AG04450 (cell line): ENCODE results near the gene CDON. TPM values are rescaled to one million over a fixed set of nuclear protein-coding genes. Genes with fewer than 3 reads are reported as not detected.

Experiments
- CTCF ChIA-PET: fragments of 300-600, 350-600 bp; formaldehyde crosslinking; extraction: SDS; loops from one replicate; lab custom pipeline; 2022; ENCODE audit warnings: antibody characterized with exemption, inconsistent platforms; lab: Charles Lee
- POLR2A ChIA-PET: fragments of 350-600 bp; formaldehyde crosslinking; extraction: SDS; loops from one replicate; lab custom pipeline; 2021; ENCODE audit warnings: antibody characterized with exemption, inconsistent platforms; lab: Yijun Ruan, JAX
- DNase-seq: peaks from one replicate; pipeline ENCODE4 v3.0.0-alpha.2; 2011; ENCODE audit warnings: low read depth, low spot score
- H3K27ac ChIP-seq: one replicate; pipeline ENCODE4 v1.5.1; 2012; ENCODE audit warnings: low read depth, low read length, control low read depth
- H3K27me3 ChIP-seq: one replicate; pipeline ENCODE4 v1.6.0; 2012; ENCODE audit warnings: low read length; ENCODE audit not compliant: control insufficient read depth, insufficient read depth
- H3K4me3 ChIP-seq: 2 replicates; pipeline ENCODE4 v1.5.1; 2011; ENCODE audit warnings: mild to moderate bottlenecking, low read depth, low read length, control low read depth
- H3K9me3 ChIP-seq: 2 replicates; pipeline ENCODE4 v1.5.1; 2012; ENCODE audit warnings: low read length; ENCODE audit not compliant: control insufficient read depth, insufficient read depth
- CTCF ChIP-seq: IDR thresholded peaks from 2 replicates; pipeline ENCODE4 v1.5.1; 2011; ENCODE audit warnings: low read depth, low read length, control low read depth, inconsistent platforms
- polyA plus RNA-seq: library from polyadenylated mRNA; depleted of rRNA; stranded (reverse); fragments of >200 nt; gene quantifications from 2 replicates; pipeline ENCODE4 v1.2.3, GENCODE V29; 2011

The CDON gene
- polyA plus RNA-seq, 1 experiment, result 4.0 TPM

DNA sequence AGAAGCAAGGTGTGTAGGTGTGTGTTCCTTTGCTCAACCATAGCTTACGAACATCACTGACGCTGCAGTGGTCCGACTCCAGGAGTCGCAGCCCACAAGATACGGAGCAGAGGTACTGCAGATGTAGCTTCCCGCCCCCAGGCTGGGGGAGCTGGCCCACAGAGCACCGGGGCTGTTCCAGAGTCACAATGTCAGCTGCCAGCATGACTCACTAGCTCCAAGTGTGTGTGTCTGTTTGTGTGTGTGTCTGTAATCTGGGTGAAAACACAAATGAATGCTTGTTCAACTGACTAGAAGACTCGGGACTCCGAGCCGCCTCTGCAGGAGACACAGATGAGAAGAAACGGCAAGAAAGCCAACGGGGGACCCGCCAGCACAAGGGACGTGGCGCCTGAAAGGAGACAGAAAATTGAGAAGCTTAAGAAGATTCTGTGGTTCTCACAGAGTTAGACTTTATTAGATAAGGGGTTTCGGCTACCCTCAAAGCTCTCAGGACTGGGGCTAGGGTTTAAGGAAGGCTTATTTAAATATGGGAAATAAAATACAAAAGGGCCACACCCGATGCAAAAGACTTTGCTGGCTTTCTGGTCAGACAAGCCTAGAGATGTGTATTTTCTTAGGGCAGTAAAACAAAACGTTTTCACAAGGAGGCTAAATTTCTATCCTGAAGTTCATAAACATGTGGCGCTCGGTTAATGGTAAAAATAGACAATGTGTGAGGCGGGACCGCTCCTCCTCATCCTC, 106.1 kb downstream of the CDON start:
- CTCF ChIA-PET, result no interaction called here

DNA sequence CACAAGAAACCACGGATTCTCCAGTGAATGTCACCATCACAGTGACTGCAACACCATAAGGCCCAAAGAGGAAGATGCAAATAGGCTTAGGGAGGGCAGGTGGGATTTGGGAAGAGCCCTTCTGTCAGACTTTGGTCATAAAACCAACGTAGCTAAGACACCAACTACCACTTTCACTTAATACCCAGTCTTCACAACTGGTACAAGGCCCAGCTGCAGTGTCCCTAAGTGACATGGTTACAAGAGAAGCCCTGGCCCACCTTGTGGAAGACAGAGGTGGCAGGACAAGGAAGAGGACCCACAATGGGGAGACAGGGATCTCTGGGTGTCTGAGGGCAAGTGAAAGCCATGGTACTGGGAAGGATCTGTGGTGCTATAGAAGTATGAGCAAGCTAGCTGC, 106.8 kb downstream of the CDON start:
- Histone ChIP-seq H3K9me3 (no peaks in the 10 kb centered on the region; the same call in 1 of the 2 replicates), H3K27ac (no peak overlapping the region), H3K4me3 (no peak overlapping the region), H3K27me3 (peaks cover 34% of the 10 kb centered on the region)
- no peak for DNase-seq
- CTCF ChIA-PET, result no interaction called here
- POLR2A ChIA-PET, result no interaction called here
- TF ChIP-seq CTCF, result no peak

More for the DNA sequence above, 106.1 kb downstream of the CDON start:
- DNase-seq, result no peak
- Histone ChIP-seq H3K27me3 (peaks cover 31% of the 10 kb centered on the region), H3K27ac (no peak overlapping the region), H3K9me3 (no peaks in the 10 kb centered on the region; the same call in 1 of the 2 replicates), H3K4me3 (no peak overlapping the region)
- no peak for TF ChIP-seq CTCF
- POLR2A ChIA-PET, result no interaction called here

DNA sequence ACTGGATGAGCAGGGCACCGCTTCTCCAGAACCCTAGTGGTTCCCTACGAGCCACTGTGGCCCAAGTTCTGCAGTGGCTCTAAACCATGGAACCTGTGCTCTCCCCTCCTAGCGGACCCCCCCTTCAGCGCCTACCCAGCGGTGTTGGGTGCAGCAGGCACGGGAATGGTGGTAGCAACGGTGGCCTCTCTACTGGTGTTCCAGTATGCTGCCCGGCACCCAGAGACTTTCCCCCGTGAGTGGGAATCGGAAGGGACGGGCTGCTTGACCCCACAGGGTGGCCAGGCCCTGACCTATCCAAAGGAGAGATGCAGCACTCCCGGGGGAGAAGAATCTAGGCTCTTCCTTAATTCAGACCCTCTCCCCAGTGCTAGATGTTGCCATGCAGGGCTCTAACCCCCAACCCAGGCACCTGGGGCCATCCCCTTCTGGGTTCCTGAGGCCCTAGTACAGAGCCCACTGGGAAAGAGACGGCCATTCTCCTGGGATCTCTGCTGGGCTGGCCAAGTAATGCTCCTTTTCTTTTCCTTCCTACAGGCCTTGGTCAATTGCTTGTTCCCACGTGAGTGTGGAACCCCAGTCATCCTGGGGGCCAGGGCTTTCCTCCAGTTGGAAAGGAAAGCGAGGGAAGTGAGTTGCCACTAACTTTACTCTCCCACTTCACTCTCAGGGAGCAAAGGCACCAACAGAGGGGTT, 107.6 kb downstream of the CDON start:
- TF ChIP-seq CTCF, result no peak
- Histone ChIP-seq H3K27ac (no peak overlapping the region), H3K4me3 (no peak overlapping the region), H3K27me3 (peaks cover 37% of the 10 kb centered on the region), H3K9me3 (no peaks in the 10 kb centered on the region; the same call in 1 of the 2 replicates)
- ChIA-PET POLR2A (no interaction called here), CTCF (no interaction called here)
- DNase-seq, result no peak

- no peak for DNase-seq
- POLR2A ChIA-PET, result no interaction called here
- peaks cover 33% of the 10 kb centered on the region for H3K27me3 ChIP-seq
- no peaks in the 10 kb centered on the region; the same call in 1 of the 2 replicates for H3K9me3 ChIP-seq
- no peak for TF ChIP-seq CTCF
- H3K27ac ChIP-seq, result no peak overlapping the region
- CTCF ChIA-PET, result interaction anchor here (1.6 kb wide), 1 partner anchor 239 kb away, joined by 4 read pairs; no protein-coding TSS in a partner anchor
- H3K4me3 ChIP-seq, result no peak overlapping the region
These were observed 108.3 kb downstream of the CDON start for GRCh38 chr11:125954123-125954944.
